ENCODE results near the gene SF3B2.

- TF ChIP-seq, protein P1, sequence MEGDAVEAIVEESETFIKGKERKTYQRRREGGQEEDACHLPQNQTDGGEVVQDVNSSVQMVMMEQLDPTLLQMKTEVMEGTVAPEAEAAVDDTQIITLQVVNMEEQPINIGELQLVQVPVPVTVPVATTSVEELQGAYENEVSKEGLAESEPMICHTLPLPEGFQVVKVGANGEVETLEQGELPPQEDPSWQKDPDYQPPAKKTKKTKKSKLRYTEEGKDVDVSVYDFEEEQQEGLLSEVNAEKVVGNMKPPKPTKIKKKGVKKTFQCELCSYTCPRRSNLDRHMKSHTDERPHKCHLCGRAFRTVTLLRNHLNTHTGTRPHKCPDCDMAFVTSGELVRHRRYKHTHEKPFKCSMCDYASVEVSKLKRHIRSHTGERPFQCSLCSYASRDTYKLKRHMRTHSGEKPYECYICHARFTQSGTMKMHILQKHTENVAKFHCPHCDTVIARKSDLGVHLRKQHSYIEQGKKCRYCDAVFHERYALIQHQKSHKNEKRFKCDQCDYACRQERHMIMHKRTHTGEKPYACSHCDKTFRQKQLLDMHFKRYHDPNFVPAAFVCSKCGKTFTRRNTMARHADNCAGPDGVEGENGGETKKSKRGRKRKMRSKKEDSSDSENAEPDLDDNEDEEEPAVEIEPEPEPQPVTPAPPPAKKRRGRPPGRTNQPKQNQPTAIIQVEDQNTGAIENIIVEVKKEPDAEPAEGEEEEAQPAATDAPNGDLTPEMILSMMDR (IDR thresholded peaks at IDR 0.05) = no peak
- TF ChIP-seq EP300 (IDR thresholded peaks at IDR 0.05) (no peak), POLR2A (IDR thresholded peaks at IDR 0.05; ENCODE audit: low read depth) (no peak), POLR2AphosphoS5 (IDR thresholded peaks at IDR 0.05) (no peak)
These were observed 2.9 kb downstream of the SF3B2 start for GRCh38 chr11:66055021-66055420.

Data from esophagus muscularis mucosa (tissue), 4 donors.